ENCODE measurements around the gene COL20A1.

The COL20A1 gene

GRCh38 chr20:63275825-63276224 lies 17.2 kb upstream of the COL20A1 start:
- DNase-seq (ENCODE audit: low read depth in 1 of 2, low spot score in 1 of 2): no peak
- in situ Hi-C loops (cut with HindIII; ENCODE audit: low pct_unique_long_range_greater_than_20kb, low sequenced_read_pairs): no loop called here
- no peak for TF ChIP-seq JUND (IDR thresholded peaks at IDR 0.05; ENCODE audit: low read depth)

- DNase-seq (ENCODE audit: low read depth in 1 of 2, low spot score in 1 of 2): no peak
- in situ Hi-C loops (cut with HindIII; ENCODE audit: low pct_unique_long_range_greater_than_20kb, low sequenced_read_pairs): no loop called here
- TF ChIP-seq JUND (IDR thresholded peaks at IDR 0.05; ENCODE audit: low read depth): no peak
Observed at GRCh38 chr20:63276956-63277355, 16.0 kb upstream of the COL20A1 start.

- DNase-seq (ENCODE audit: low read depth in 1 of 2, low spot score in 1 of 2): no peak
- in situ Hi-C loops (cut with HindIII; ENCODE audit: low pct_unique_long_range_greater_than_20kb, low sequenced_read_pairs): no loop called here
- no peak for TF ChIP-seq JUND (IDR thresholded peaks at IDR 0.05; ENCODE audit: low read depth)
Observed at GRCh38 chr20:63277466-63278272, 15.3 kb upstream of the COL20A1 start.

- in situ Hi-C loops (cut with HindIII; ENCODE audit: low pct_unique_long_range_greater_than_20kb, low sequenced_read_pairs): no loop called here
- DNase-seq (ENCODE audit: low read depth in 1 of 2, low spot score in 1 of 2): no peak
- TF ChIP-seq JUND (IDR thresholded peaks at IDR 0.05; ENCODE audit: low read depth): no peak
Observed at GRCh38 chr20:63278661-63279060, 14.3 kb upstream of the COL20A1 start.

- no peak for DNase-seq (ENCODE audit: low read depth in 1 of 2, low spot score in 1 of 2)
- TF ChIP-seq JUND (IDR thresholded peaks at IDR 0.05; ENCODE audit: low read depth): no peak
- in situ Hi-C loops (cut with HindIII; ENCODE audit: low pct_unique_long_range_greater_than_20kb, low sequenced_read_pairs): no loop called here
Observed at GRCh38 chr20:63279931-63280330, 13.1 kb upstream of the COL20A1 start.

GRCh38 chr20:63280371-63280770 lies 12.6 kb upstream of the COL20A1 start:
- in situ Hi-C loops (cut with HindIII; ENCODE audit: low pct_unique_long_range_greater_than_20kb, low sequenced_read_pairs): no loop called here
- DNase-seq (ENCODE audit: low read depth in 1 of 2, low spot score in 1 of 2): no peak
- TF ChIP-seq JUND (IDR thresholded peaks at IDR 0.05; ENCODE audit: low read depth): no peak

- peak in 1 of 2 experiments; percentile 42 for DNase-seq (ENCODE audit: low read depth in 1 of 2, low spot score in 1 of 2)
- no peak for TF ChIP-seq JUND (IDR thresholded peaks at IDR 0.05; ENCODE audit: low read depth)
- in situ Hi-C loops (cut with HindIII; ENCODE audit: low pct_unique_long_range_greater_than_20kb, low sequenced_read_pairs): no loop called here
Observed at GRCh38 chr20:63280929-63281545, 11.9 kb upstream of the COL20A1 start.

- TF ChIP-seq JUND (IDR thresholded peaks at IDR 0.05; ENCODE audit: low read depth): no peak
- DNase-seq (ENCODE audit: low read depth in 1 of 2, low spot score in 1 of 2): no peak
- in situ Hi-C loops (cut with HindIII; ENCODE audit: low pct_unique_long_range_greater_than_20kb, low sequenced_read_pairs): no loop called here
Observed at GRCh38 chr20:63281742-63282665, 11.0 kb upstream of the COL20A1 start.

GRCh38 chr20:63282946-63283345 lies 10.0 kb upstream of the COL20A1 start:
- in situ Hi-C loops (cut with HindIII; ENCODE audit: low pct_unique_long_range_greater_than_20kb, low sequenced_read_pairs): no loop called here
- TF ChIP-seq JUND (IDR thresholded peaks at IDR 0.05; ENCODE audit: low read depth): no peak
- DNase-seq (ENCODE audit: low read depth in 1 of 2, low spot score in 1 of 2): no peak

GRCh38 chr20:63283397-63284082 lies 9.4 kb upstream of the COL20A1 start:
- no peak for DNase-seq (ENCODE audit: low read depth in 1 of 2, low spot score in 1 of 2)
- in situ Hi-C loops (cut with HindIII; ENCODE audit: low pct_unique_long_range_greater_than_20kb, low sequenced_read_pairs): no loop called here
- no peak for TF ChIP-seq JUND (IDR thresholded peaks at IDR 0.05; ENCODE audit: low read depth)

- in situ Hi-C loops (cut with HindIII; ENCODE audit: low pct_unique_long_range_greater_than_20kb, low sequenced_read_pairs): no loop called here
- no peak for DNase-seq (ENCODE audit: low read depth in 1 of 2, low spot score in 1 of 2)
- TF ChIP-seq JUND (IDR thresholded peaks at IDR 0.05; ENCODE audit: low read depth): no peak
Observed at GRCh38 chr20:63284083-63284440, 8.9 kb upstream of the COL20A1 start.

GRCh38 chr20:63284544-63284949 lies 8.4 kb upstream of the COL20A1 start:
- in situ Hi-C loops (cut with HindIII; ENCODE audit: low pct_unique_long_range_greater_than_20kb, low sequenced_read_pairs): no loop called here

More at GRCh38 chr20:63284544-63284949, 8.4 kb upstream of the COL20A1 start:
- TF ChIP-seq JUND (IDR thresholded peaks at IDR 0.05; ENCODE audit: low read depth): no peak
- no peak for DNase-seq (ENCODE audit: low read depth in 1 of 2, low spot score in 1 of 2)

All from T47D (cell line).